Measurements from ENCODE around the gene CELA3B.
"Not testable (repeated sequence)": the region's sequence is repeated elsewhere in the genome, so short reads cannot be mapped to it uniquely, and the experiment has no call there.

The CELA3B gene

GRCh38 chr1:22024485-22025367 lies 47.9 kb downstream of the CELA3B start:
- DNase-seq (ENCODE audit: low read depth in 1 of 2, low spot score in 1 of 2), result no peak
- no peak for TF ChIP-seq JUND (IDR thresholded peaks at IDR 0.05; ENCODE audit: low read depth)
- in situ Hi-C loops (cut with HindIII; ENCODE audit: low pct_unique_long_range_greater_than_20kb, low sequenced_read_pairs), result no loop called here

GRCh38 chr1:22025368-22026155 lies 48.7 kb downstream of the CELA3B start:
- no peak for TF ChIP-seq JUND (IDR thresholded peaks at IDR 0.05; ENCODE audit: low read depth)
- peak; percentile 38 to 77 for DNase-seq (ENCODE audit: low read depth in 1 of 2, low spot score in 1 of 2)
- in situ Hi-C loops (cut with HindIII; ENCODE audit: low pct_unique_long_range_greater_than_20kb, low sequenced_read_pairs), result no loop called here

GRCh38 chr1:22026924-22027289 lies 50.1 kb downstream of the CELA3B start:
- TF ChIP-seq JUND (IDR thresholded peaks at IDR 0.05; ENCODE audit: low read depth), result no peak
- in situ Hi-C loops (cut with HindIII; ENCODE audit: low pct_unique_long_range_greater_than_20kb, low sequenced_read_pairs), result no loop called here
- DNase-seq (ENCODE audit: low read depth in 1 of 2, low spot score in 1 of 2), result no peak

- no peak for TF ChIP-seq JUND (IDR thresholded peaks at IDR 0.05; ENCODE audit: low read depth)
- in situ Hi-C loops (cut with HindIII; ENCODE audit: low pct_unique_long_range_greater_than_20kb, low sequenced_read_pairs), result no loop called here
- no peak for DNase-seq (ENCODE audit: low read depth in 1 of 2, low spot score in 1 of 2)
These were observed 53.2 kb downstream of the CELA3B start for GRCh38 chr1:22030057-22030456.

- TF ChIP-seq JUND (IDR thresholded peaks at IDR 0.05; ENCODE audit: low read depth), result no peak
- in situ Hi-C loops (cut with HindIII; ENCODE audit: low pct_unique_long_range_greater_than_20kb, low sequenced_read_pairs), result no loop called here
- DNase-seq (ENCODE audit: low read depth in 1 of 2, low spot score in 1 of 2), result no peak
These were observed 53.7 kb downstream of the CELA3B start for GRCh38 chr1:22030473-22030872.

- TF ChIP-seq JUND (IDR thresholded peaks at IDR 0.05; ENCODE audit: low read depth), result no peak
- in situ Hi-C loops (cut with HindIII; ENCODE audit: low pct_unique_long_range_greater_than_20kb, low sequenced_read_pairs), result no loop called here
- DNase-seq (ENCODE audit: low read depth in 1 of 2, low spot score in 1 of 2), result no peak
These were observed 54.6 kb downstream of the CELA3B start for GRCh38 chr1:22031214-22031962.

GRCh38 chr1:22034834-22035233 lies 58.0 kb downstream of the CELA3B start:
- in situ Hi-C loops (cut with HindIII; ENCODE audit: low pct_unique_long_range_greater_than_20kb, low sequenced_read_pairs), result not testable (repeated sequence)

GRCh38 chr1:22037520-22037919 lies 60.7 kb downstream of the CELA3B start:
- in situ Hi-C loops (cut with HindIII; ENCODE audit: low pct_unique_long_range_greater_than_20kb, low sequenced_read_pairs), result no loop called here
- DNase-seq (ENCODE audit: low read depth in 1 of 2, low spot score in 1 of 2), result no peak
- TF ChIP-seq JUND (IDR thresholded peaks at IDR 0.05; ENCODE audit: low read depth), result no peak

More at GRCh38 chr1:22034834-22035233, 58.0 kb downstream of the CELA3B start:
- not testable (repeated sequence) for DNase-seq (ENCODE audit: low read depth in 1 of 2, low spot score in 1 of 2)

- DNase-seq (ENCODE audit: low read depth in 1 of 2, low spot score in 1 of 2), result no peak
- in situ Hi-C loops (cut with HindIII; ENCODE audit: low pct_unique_long_range_greater_than_20kb, low sequenced_read_pairs), result no loop called here
- no peak for TF ChIP-seq JUND (IDR thresholded peaks at IDR 0.05; ENCODE audit: low read depth)
These were observed 61.2 kb downstream of the CELA3B start for GRCh38 chr1:22038036-22038435.
